IMR-90 (cell line): ENCODE results near the gene SPDEF. TPM values are rescaled to one million over a fixed set of nuclear protein-coding genes. Genes with fewer than 3 reads are reported as not detected.
A peak's percentile ranks its signal among the peaks of the same experiment; 100 is the strongest.

Experiments used
- ATAC-seq: fragments of 200-7000 bp; cut with Tn5 transposase; 2 replicates; pipeline ENCODE4 v1.9.1; 2020; ENCODE audit warnings: low read depth, mild to moderate bottlenecking, moderate library complexity
- BruUV-seq: library from RNA; stranded (reverse); fragments of 400-500 nt; replicated peaks from 2 replicates; lab custom pipeline; 2021; lab: Mats Ljungman, UMichigan
- CTCF ChIA-PET: fragments of 300-600 bp; formaldehyde crosslinking; extraction: SDS; loops from one replicate; lab custom pipeline; 2021; ENCODE audit warnings: antibody characterized with exemption; lab: Yijun Ruan, JAX
- POLR2A ChIA-PET: fragments of 300-600 bp; sonication (Branson Sonifier 250); formaldehyde crosslinking; loops from one replicate; lab custom pipeline; 2022; ENCODE audit warnings: antibody characterized with exemption; ENCODE audit not compliant: unreplicated experiment; lab: Charles Lee
- DNase-seq: peaks from one replicate; pipeline ENCODE4 v3.0.0; 2013
- H2AFZ ChIP-seq: replicated peaks from 2 replicates; pipeline ENCODE3; 2013; ENCODE audit warnings: low read length, mild to moderate bottlenecking; ENCODE audit not compliant: poor library complexity
- H2AK5ac ChIP-seq: 2 replicates; pipeline ENCODE4 v1.6.1; 2013; ENCODE audit warnings: low read depth, low read length, inconsistent platforms
- H2AK9ac ChIP-seq: replicated peaks from 2 replicates; pipeline ENCODE3; 2013; ENCODE audit warnings: mild to moderate bottlenecking, low read depth, low read length, moderate library complexity; ENCODE audit not compliant: poor library complexity
- H2BK120ac ChIP-seq: 2 replicates; pipeline ENCODE4 v1.6.1; 2013; ENCODE audit warnings: low read depth, low read length, inconsistent platforms
- H2BK15ac ChIP-seq: 3 replicates; pipeline ENCODE4 v1.6.1; 2013; ENCODE audit warnings: low read depth, low read length, inconsistent platforms
- H2BK20ac ChIP-seq: 2 replicates; pipeline ENCODE4 v1.6.1; 2013; ENCODE audit warnings: low read depth, mild to moderate bottlenecking, inconsistent platforms, low read length, moderate library complexity
- H2BK5ac ChIP-seq: 2 replicates; pipeline ENCODE4 v1.6.1; 2013; ENCODE audit warnings: mild to moderate bottlenecking, low read depth, low read length, inconsistent platforms; ENCODE audit not compliant: poor library complexity, severe bottlenecking
- H3K14ac ChIP-seq: replicated peaks from 2 replicates; pipeline ENCODE4 v1.6.1; 2013; ENCODE audit warnings: low read depth, low read length, inconsistent platforms
- H3K18ac ChIP-seq: 2 replicates; pipeline ENCODE4 v1.6.1; 2013; ENCODE audit warnings: low read depth, low read length, control low read depth
- H3K23ac ChIP-seq: 2 replicates; pipeline ENCODE4 v1.6.1; 2013; ENCODE audit warnings: low read depth, low read length, inconsistent platforms
- H3K27ac ChIP-seq: 2 replicates; pipeline ENCODE4 v1.5.1; 2013; ENCODE audit warnings: mild to moderate bottlenecking, control low read depth, low read length; ENCODE audit not compliant: insufficient read depth
- H3K27me3 ChIP-seq: 2 replicates; pipeline ENCODE4 v1.6.1; 2013; ENCODE audit warnings: low read length; ENCODE audit not compliant: control insufficient read depth, insufficient read depth
- H3K36me3 ChIP-seq: 2 replicates; pipeline ENCODE4 v1.6.1; 2013; ENCODE audit warnings: low read length, mixed read lengths; ENCODE audit not compliant: control insufficient read depth, insufficient read depth
- H3K4ac ChIP-seq: 2 replicates; pipeline ENCODE4 v1.6.1; 2013; ENCODE audit warnings: low read depth, low read length, inconsistent platforms
- H3K4me1 ChIP-seq: 2 replicates; pipeline ENCODE4 v1.6.1; 2013; ENCODE audit warnings: low read length, mixed read lengths; ENCODE audit not compliant: control insufficient read depth, insufficient read depth
- H3K4me2 ChIP-seq: 2 replicates; pipeline ENCODE4 v1.6.1; 2013; ENCODE audit warnings: low read depth, mild to moderate bottlenecking, control low read depth, low read length, moderate library complexity
- H3K4me3 ChIP-seq: 2 replicates; pipeline ENCODE4 v1.5.1; 2013; ENCODE audit warnings: low read depth, mild to moderate bottlenecking, control low read depth, low read length, moderate library complexity; ENCODE audit not compliant: insufficient read depth
- H3K56ac ChIP-seq: 2 replicates; pipeline ENCODE4 v1.6.1; 2013; ENCODE audit warnings: low read length, inconsistent platforms; ENCODE audit not compliant: insufficient read depth; ENCODE audit errors: extremely low read depth
- H3K79me1 ChIP-seq, 2 experiments: 2 replicates each; pipeline ENCODE4 v1.6.1; 2013; ENCODE audit warnings: low read length in 2 of 2, inconsistent platforms in 1 of 2, low read depth in 1 of 2
- H3K9ac ChIP-seq: 2 replicates; pipeline ENCODE4 v1.6.1; 2013; ENCODE audit warnings: low read depth, low read length, control low read depth
- H3K9me1 ChIP-seq: 2 replicates; pipeline ENCODE4 v1.6.1; 2013; ENCODE audit warnings: low read length, inconsistent platforms; ENCODE audit not compliant: insufficient read depth
- H3K9me3 ChIP-seq: 2 replicates; pipeline ENCODE4 v1.6.1; 2013; ENCODE audit warnings: low read length; ENCODE audit not compliant: control insufficient read depth, insufficient read depth
- H4K20me1 ChIP-seq: 2 replicates; pipeline ENCODE4 v1.6.1; 2013; ENCODE audit warnings: low read length, inconsistent platforms; ENCODE audit not compliant: insufficient read depth
- H4K5ac ChIP-seq: 2 replicates; pipeline ENCODE4 v1.6.1; 2013; ENCODE audit warnings: mild to moderate bottlenecking, low read depth, low read length, control low read depth
- H4K8ac ChIP-seq, 2 experiments: 2 replicates each; pipeline ENCODE4 v1.6.1; 2013; ENCODE audit warnings: low read depth in 2 of 2, low read length in 2 of 2, control low read depth in 1 of 2, inconsistent platforms in 1 of 2
- H4K91ac ChIP-seq: 2 replicates; pipeline ENCODE4 v1.6.1; 2013; ENCODE audit warnings: low read depth, low read length, inconsistent platforms; ENCODE audit not compliant: insufficient read depth
- MAFK ChIP-seq: IDR thresholded peaks from 2 replicates; pipeline ENCODE4 v1.6.1; 2012; ENCODE audit warnings: low read depth, low read length, improper control_type of control experiment
- WGBS, 2 experiments: methylation state at CpG; one replicate each; pipeline versions ENCODE4 v1.1.5 to v1.1.7; 2013; ENCODE audit warnings: missing lambda C conversion rate in 2 of 2; ENCODE audit not compliant: insufficient read length in 1 of 2; ENCODE audit errors: extremely low coverage in 2 of 2; 5-methylcytosine and 5-hydroxymethylcytosine counted together
- dilution Hi-C: fragments of 300-500 bp; cut with HindIII; formaldehyde crosslinking; loops from one replicate; pipeline ENCODE4 v1.14.3; 2018; ENCODE audit warnings: low sequenced_read_pairs; ENCODE audit not compliant: unreplicated experiment
- in situ Hi-C: fragments of 300-500 bp; cut with MboI; formaldehyde crosslinking; loops from 3 replicates; pipeline ENCODE4 v1.14.3; 2019; ENCODE audit warnings: low sequenced_read_pairs, inconsistent platforms, mixed read lengths
- intact Hi-C: fragments of 100-400 bp; cut with micrococcal nuclease; formaldehyde crosslinking; loops from 2 replicates; pipeline ENCODE4 v1.10.0; 2022
- polyA plus RNA-seq, 3 experiments: library from polyadenylated mRNA; depleted of rRNA; stranded (reverse); fragments of >200 nt; gene quantifications; 2 replicates each; pipeline ENCODE4 v1.2.3, GENCODE V29; 2012; ENCODE audit warnings: low replicate concordance in 1 of 3
- total RNA-seq: library from RNA; depleted of rRNA; stranded (reverse); fragments of >200 nt; gene quantifications from 2 replicates; pipeline ENCODE4 v1.2.3, GENCODE V29; 2012

SPDEF gene
- total and polyA plus RNA-seq, 2 of the 4 experiments (the other 2 are of a cell fraction): 0.05 TPM; not detected in 1

DNA sequence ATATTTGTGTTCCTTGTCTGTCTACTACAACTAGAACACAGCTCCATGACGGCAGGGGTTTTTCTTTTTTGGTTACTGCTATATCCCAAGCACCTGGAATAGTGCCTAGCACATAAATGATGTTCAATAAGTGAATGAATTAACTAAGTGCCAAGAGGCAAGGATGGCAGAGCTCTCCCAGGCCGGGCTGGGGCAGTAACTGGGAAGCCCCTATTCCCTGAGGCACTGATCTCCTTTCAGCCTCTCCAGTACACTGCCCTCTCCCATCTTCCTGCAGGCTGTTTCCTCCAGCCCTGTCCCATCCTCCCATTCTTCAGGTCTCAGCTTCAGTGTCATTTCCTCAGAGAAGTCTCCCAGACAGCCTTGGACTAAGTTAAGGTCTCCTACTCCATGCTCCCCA, 29.0 kb upstream of the SPDEF start:
- ATAC-seq (peak; percentile 38), DNase-seq (no peak)
- no peak overlapping the region for H2AK9ac ChIP-seq
- no peaks in the 10 kb centered on the region for H3K9me3 ChIP-seq
- H3K79me1 ChIP-seq: peaks cover 11 to 62% of the 10 kb centered on the region in 2 experiments; a peak in 3 of 4 replicates
- H2AFZ ChIP-seq: no peak overlapping the region
- H3K18ac ChIP-seq: no peak overlapping the region
- H3K23ac ChIP-seq: no peak overlapping the region
- no peak overlapping the region for H3K4me2 ChIP-seq
- in situ Hi-C loops: no loop called here
- no peak overlapping the region for H2BK120ac ChIP-seq
- ChIA-PET CTCF (interaction anchor here (1.0 kb wide), 1 partner anchor 8 kb away, joined by 3 read pairs; no protein-coding TSS in a partner anchor), POLR2A (interaction anchor here (0.6 kb wide), 1 partner anchor 36 kb away, joined by 3 read pairs; no protein-coding TSS in a partner anchor)
- no peak overlapping the region for H3K56ac ChIP-seq
- no peak overlapping the region for H4K8ac ChIP-seq
- no peak overlapping the region for H3K4me3 ChIP-seq
- no peak for TF ChIP-seq MAFK
- H3K4ac ChIP-seq: no peak overlapping the region
- no peak overlapping the region for H2AK5ac ChIP-seq
- no peaks in the 10 kb centered on the region for H3K27me3 ChIP-seq
- no peak overlapping the region for H3K27ac ChIP-seq
- intact Hi-C loops: no loop called here
- no peak overlapping the region for H2BK15ac ChIP-seq
- H2BK5ac ChIP-seq: no peak overlapping the region
- H2BK20ac ChIP-seq: no peak overlapping the region
- 60% methylated on average over 1 of the region's 2 CpGs; no CpG with 5 or more reads in 1 of the 2 experiments for WGBS, 2 experiments
- H3K36me3 ChIP-seq: peaks cover 14% of the 10 kb centered on the region
- H3K9me1 ChIP-seq: peaks cover 17% of the 10 kb centered on the region
- H4K5ac ChIP-seq: no peak overlapping the region
- H3K9ac ChIP-seq: no peak overlapping the region
- no peak overlapping the region for H4K91ac ChIP-seq
- dilution Hi-C loops: no loop called here
- H3K4me1 ChIP-seq: peaks cover 9% of the 10 kb centered on the region; the same call in 1 of the 2 replicates
- H3K14ac ChIP-seq: no peak overlapping the region
- H4K20me1 ChIP-seq: peaks cover 39% of the 10 kb centered on the region
- BruUV-seq: no TSS peak
